ENCODE data around the gene NGB. TPM values are rescaled to one million over a fixed set of nuclear protein-coding genes. Genes with fewer than 3 reads are reported as not detected.
A peak's percentile ranks its signal among the peaks of the same experiment; 100 is the strongest.

The NGB gene
- total and polyA plus RNA-seq, 9 donors: 0.04 to 0.11 TPM; not detected in 7

- Histone ChIP-seq H3K4me1 (ENCODE audit: insufficient read depth) (no peaks in the 10 kb centered on the region), H3K27me3 (no peaks in the 10 kb centered on the region), H3K36me3 (no peaks in the 10 kb centered on the region), H3K4me3 (no peak overlapping the region), H3K27ac (no peak overlapping the region), H3K9me3 (no peaks in the 10 kb centered on the region)
- WGBS, 3 donors: 55 to 58% (median 57%) methylated on average over 7 to 20 of the region's 23 CpGs
- DNase-seq: no peak
- intact Hi-C loops (cut with DNase I): no loop called here
- no peak for TF ChIP-seq CTCF (IDR thresholded peaks at IDR 0.05)
- no peak for TF ChIP-seq EP300 (IDR thresholded peaks at IDR 0.05)
- no peak for TF ChIP-seq POLR2A (IDR thresholded peaks at IDR 0.05)
These were observed 49.6 kb downstream of the NGB start for GRCh38 chr14:77221241-77221871.

GRCh38 chr14:77220246-77221017 is 50.6 kb downstream of the NGB start:
- Histone ChIP-seq H3K4me3 (no peak overlapping the region), H3K27ac (no peak overlapping the region), H3K9me3 (no peaks in the 10 kb centered on the region), H3K4me1 (ENCODE audit: insufficient read depth) (no peaks in the 10 kb centered on the region), H3K36me3 (no peaks in the 10 kb centered on the region), H3K27me3 (no peaks in the 10 kb centered on the region)
- no peak for DNase-seq
- 47 to 72% (median 52%) methylated on average over 15 to 24 of the region's 24 CpGs for WGBS, 3 donors
- TF ChIP-seq EP300 (IDR thresholded peaks at IDR 0.05) (no peak), POLR2A (IDR thresholded peaks at IDR 0.05) (no peak), CTCF (IDR thresholded peaks at IDR 0.05) (no peak)
- intact Hi-C loops (cut with DNase I): no loop called here

GRCh38 chr14:77219591-77219990 is 51.4 kb downstream of the NGB start:
- Histone ChIP-seq H3K27ac (no peak overlapping the region), H3K9me3 (no peaks in the 10 kb centered on the region), H3K4me3 (no peak overlapping the region), H3K4me1 (ENCODE audit: insufficient read depth) (no peaks in the 10 kb centered on the region), H3K27me3 (no peaks in the 10 kb centered on the region), H3K36me3 (no peaks in the 10 kb centered on the region)
- DNase-seq: no peak
- 59 to 68% (median 59%) methylated on average over 9 to 10 of the region's 10 CpGs for WGBS, 3 donors
- intact Hi-C loops (cut with DNase I): no loop called here
- no peak for TF ChIP-seq CTCF (IDR thresholded peaks at IDR 0.05)
- no peak for TF ChIP-seq EP300 (IDR thresholded peaks at IDR 0.05)
- TF ChIP-seq POLR2A (IDR thresholded peaks at IDR 0.05): no peak

GRCh38 chr14:77217551-77217950 is 53.5 kb downstream of the NGB start:
- intact Hi-C loops (cut with DNase I): no loop called here
- no peaks in the 10 kb centered on the region for H3K36me3 ChIP-seq
- H3K4me1 ChIP-seq (ENCODE audit: insufficient read depth): no peaks in the 10 kb centered on the region
- H3K4me3 ChIP-seq: no peak overlapping the region
- no peaks in the 10 kb centered on the region for H3K27me3 ChIP-seq
- H3K27ac ChIP-seq: no peak overlapping the region
- 51 to 70% (median 62%) methylated on average over 3 of the region's 3 CpGs for WGBS, 3 donors
- H3K9me3 ChIP-seq: no peaks in the 10 kb centered on the region
- no peak for DNase-seq
- TF ChIP-seq POLR2A (IDR thresholded peaks at IDR 0.05): no peak
- TF ChIP-seq EP300 (IDR thresholded peaks at IDR 0.05): no peak
- TF ChIP-seq CTCF (IDR thresholded peaks at IDR 0.05): no peak

MicroRNAs encoded within 50 kb of the gene (microRNA counts, 767-probe panel; counts per million panel counts)
- 3,599 counts per million, percentile 87 among the panel's probes with 10 or more counts for microRNA hsa-miR-1260a

Small RNAs within 50 kb of the gene (microRNA-seq; reads per million reads assigned to microRNA genes)
- 0 reads per million in 3 donors for gene MIR1260A

Small RNAs within 50 kb of the gene (small RNA-seq; reads per million reads assigned to genes)
- not detected for gene MIR1260A

Other genes with a start within 250 kb of the NGB start
- 100 to 1,000 TPM in 2 of 7 donors, 10 to 100 TPM in 5; 52.2 to 126 (median 78.4) TPM for gene IRF2BPL, start 242.5 kb downstream of the NGB start, total RNA-seq
- 10 to 100 TPM; 14.1 to 35.0 TPM for gene IRF2BPL, start 242.5 kb downstream of the NGB start, polyA plus RNA-seq
- gene CIPC, start 172.9 kb downstream of the NGB start, total RNA-seq: 10 to 100 TPM; 13.7 to 32.4 (median 22.2) TPM
- 10 to 100 TPM in 1 of 2 donors, 1 to 10 TPM in 1; 7.0 to 10.4 TPM for gene CIPC, start 172.9 kb downstream of the NGB start, polyA plus RNA-seq
- not detected for gene ZDHHC22, start 129.4 kb downstream of the NGB start, total RNA-seq
- under 1 TPM in 1 of 2 donors, not detected in 1; 0.02 TPM for gene ZDHHC22, start 129.4 kb downstream of the NGB start, polyA plus RNA-seq
- under 1 TPM in 6 of 7 donors, not detected in 1; 0.23 to 0.77 (median 0.25) TPM for gene TMEM63C, start 89.4 kb downstream of the NGB start, total RNA-seq
- 1 to 10 TPM in 1 of 2 donors, under 1 TPM in 1; 0.16 to 1.7 TPM for gene TMEM63C, start 89.4 kb downstream of the NGB start, polyA plus RNA-seq
- gene POMT2, start 49.7 kb upstream of the NGB start, total RNA-seq: 10 to 100 TPM; 10.8 to 31.7 (median 16.1) TPM
- gene POMT2, start 49.7 kb upstream of the NGB start, polyA plus RNA-seq: 10 to 100 TPM in 1 of 2 donors, 1 to 10 TPM in 1; 6.7 to 35.3 TPM
- 10 to 100 TPM in 4 of 7 donors, 1 to 10 TPM in 3; 4.7 to 13.0 (median 10.5) TPM for gene GSTZ1, start 49.8 kb upstream of the NGB start, total RNA-seq
- 10 to 100 TPM; 13.2 to 13.4 TPM for gene GSTZ1, start 49.8 kb upstream of the NGB start, polyA plus RNA-seq
- gene TMED8, start 105.9 kb upstream of the NGB start, total RNA-seq: 10 to 100 TPM in 6 of 7 donors, 1 to 10 TPM in 1; 10.0 to 17.4 (median 14.5) TPM
- 10 to 100 TPM in 1 of 2 donors, 1 to 10 TPM in 1; 5.5 to 13.1 TPM for gene TMED8, start 105.9 kb upstream of the NGB start, polyA plus RNA-seq
- 1 to 10 TPM in 5 of 7 donors, under 1 TPM in 2; 0.12 to 3.2 (median 1.4) TPM for gene SAMD15, start 106.2 kb upstream of the NGB start, total RNA-seq
- 1 to 10 TPM in 1 of 2 donors, under 1 TPM in 1; 0.27 to 2.2 TPM for gene SAMD15, start 106.2 kb upstream of the NGB start, polyA plus RNA-seq
- gene NOXRED1, start 152.3 kb upstream of the NGB start, total RNA-seq: 1 to 10 TPM in 1 of 7 donors, under 1 TPM in 5, not detected in 1; 0.33 to 1.1 (median 0.51) TPM
- gene NOXRED1, start 152.3 kb upstream of the NGB start, polyA plus RNA-seq: under 1 TPM; 0.23 to 0.42 TPM
- 10 to 100 TPM; 10.7 to 18.0 (median 15.1) TPM for gene VIPAS39, start 186.4 kb upstream of the NGB start, total RNA-seq
- gene VIPAS39, start 186.4 kb upstream of the NGB start, polyA plus RNA-seq: 10 to 100 TPM; 18.1 to 47.0 TPM
- gene AHSA1, start 186.9 kb upstream of the NGB start, total RNA-seq: 100 to 1,000 TPM in 3 of 7 donors, 10 to 100 TPM in 4; 57.3 to 127 (median 96.6) TPM
- gene AHSA1, start 186.9 kb upstream of the NGB start, polyA plus RNA-seq: 100 to 1,000 TPM in 1 of 2 donors, 10 to 100 TPM in 1; 77.4 to 205 TPM
- gene ISM2, start 227.6 kb upstream of the NGB start, total RNA-seq: 1 to 10 TPM in 1 of 7 donors, under 1 TPM in 2, not detected in 4; 0.20 to 1.0 (median 0.72) TPM
- gene ISM2, start 227.6 kb upstream of the NGB start, polyA plus RNA-seq: under 1 TPM; 0.05 to 0.13 TPM

Measured in ovary (tissue), 9 donors.